ENCODE measurements around the gene HSPA2.

HSPA2 gene

DNA sequence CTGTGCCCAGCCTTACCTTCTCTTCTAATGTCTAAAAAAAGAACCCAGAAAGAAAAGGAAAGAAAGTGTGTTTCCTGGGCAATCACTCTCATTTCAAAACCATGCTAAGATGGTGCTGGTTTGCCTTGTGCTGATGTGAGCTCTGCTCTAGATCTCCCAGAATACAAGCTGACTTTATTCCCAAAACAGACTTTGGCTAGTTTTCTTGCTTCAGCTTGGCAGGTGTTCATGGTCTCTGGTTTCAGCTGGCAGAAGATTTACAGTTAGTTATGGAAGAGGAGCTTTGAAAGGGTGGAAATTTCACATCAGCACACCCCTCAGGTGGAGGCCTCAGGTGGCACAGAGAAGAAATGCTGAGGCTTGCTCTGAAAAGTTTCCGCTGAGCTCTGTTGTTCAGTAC lies 43.6 kb downstream of the HSPA2 start:
- in situ Hi-C loops (cut with HindIII; ENCODE audit: low pct_ligation_motif_present, low pct_unique_long_range_greater_than_20kb, low sequenced_read_pairs): no loop called here
- DNase-seq: no peak

DNA sequence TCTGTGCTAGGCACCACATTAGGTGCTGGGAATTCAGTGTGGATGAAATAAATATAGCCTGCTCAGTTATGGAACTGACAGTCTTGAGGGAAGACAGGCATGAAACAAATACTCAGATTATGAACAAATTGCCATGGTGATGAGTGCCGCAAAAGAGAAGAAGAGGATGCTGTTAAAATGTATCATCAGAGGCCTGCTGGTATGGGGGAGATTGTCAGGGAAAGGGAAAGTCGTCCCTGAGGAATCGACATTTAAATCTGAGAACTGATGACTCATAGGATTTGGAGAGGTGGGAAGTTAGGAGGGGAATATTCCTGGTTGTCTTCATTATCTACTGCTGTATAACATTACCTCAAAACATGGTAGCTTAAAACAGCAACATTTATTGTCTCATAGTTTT lies 51.3 kb downstream of the HSPA2 start:
- in situ Hi-C loops (cut with HindIII; ENCODE audit: low pct_ligation_motif_present, low pct_unique_long_range_greater_than_20kb, low sequenced_read_pairs): no loop called here
- no peak for DNase-seq
